Hypothalamus (tissue), 51 donors: ENCODE measurements around the gene PLCD1.

Experiments used
- DNase-seq, 51 donors: peaks; one replicate each; lab custom pipeline; 2025; lab: John Stamatoyannopoulos, UW

Gene PLCD1

GRCh38 chr3:38018296-38019266 lies 10.9 kb downstream of the PLCD1 start:
- DNase-seq = no peak

GRCh38 chr3:38017445-38018295 lies 11.8 kb downstream of the PLCD1 start:
- peak in 1 of 51 donors; percentile 15 for DNase-seq

DNA sequence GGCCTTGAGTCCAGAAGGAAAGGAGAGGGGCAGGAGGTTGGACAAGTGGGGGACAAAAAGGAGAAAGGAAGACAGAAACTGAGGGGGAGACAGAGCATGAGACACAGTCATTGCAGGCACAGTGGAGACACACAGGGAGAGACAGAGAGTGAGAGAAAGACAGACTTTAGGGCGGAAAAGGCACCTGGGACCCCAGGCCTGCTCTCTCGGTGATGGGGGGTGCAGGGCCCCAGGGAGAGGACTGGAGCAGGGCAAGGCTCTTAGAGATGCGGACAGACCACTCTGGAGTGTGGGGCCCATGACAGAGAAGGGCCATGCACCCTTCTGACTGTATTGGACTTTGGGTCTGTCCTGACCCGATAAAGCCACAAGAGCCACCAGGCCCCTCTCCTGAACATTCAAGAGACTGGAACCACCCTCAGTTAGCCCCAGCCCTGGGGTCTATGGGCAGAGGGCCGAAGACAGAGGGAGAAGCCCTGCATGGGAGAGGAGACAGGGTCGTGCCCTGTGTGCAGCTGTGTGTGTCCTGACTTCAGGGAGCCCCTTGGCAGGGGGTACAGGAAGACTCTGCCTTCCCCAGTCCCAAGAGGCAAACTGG lies 12.5 kb downstream of the PLCD1 start:
- no peak for DNase-seq

- DNase-seq = no peak
Observed at GRCh38 chr3:38016410-38016809, 13.0 kb downstream of the PLCD1 start.

DNA sequence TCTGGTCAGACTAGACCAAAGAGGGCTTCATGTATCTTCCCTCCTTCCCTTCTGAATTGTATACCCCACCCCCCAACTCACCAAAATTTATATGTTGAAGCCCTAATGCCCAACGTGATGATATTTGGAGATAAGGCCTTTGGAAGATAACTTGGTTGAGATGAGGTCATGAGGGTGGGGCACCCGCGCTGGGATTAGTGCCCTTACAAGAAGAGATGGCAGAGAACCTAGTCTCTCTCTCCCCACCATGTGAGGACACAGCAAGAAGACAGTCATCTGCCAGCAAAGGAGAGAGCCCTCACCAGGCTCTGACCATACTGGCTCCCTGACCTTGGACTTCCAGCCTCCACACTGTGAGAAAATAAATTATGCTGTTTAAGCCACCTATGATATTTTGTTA lies 13.5 kb downstream of the PLCD1 start:
- no peak for DNase-seq

- DNase-seq = no peak
Observed at GRCh38 chr3:38015485-38015884, 14.0 kb downstream of the PLCD1 start.

- DNase-seq = no peak
Observed at GRCh38 chr3:38011111-38011510, 18.3 kb downstream of the PLCD1 start.

DNA sequence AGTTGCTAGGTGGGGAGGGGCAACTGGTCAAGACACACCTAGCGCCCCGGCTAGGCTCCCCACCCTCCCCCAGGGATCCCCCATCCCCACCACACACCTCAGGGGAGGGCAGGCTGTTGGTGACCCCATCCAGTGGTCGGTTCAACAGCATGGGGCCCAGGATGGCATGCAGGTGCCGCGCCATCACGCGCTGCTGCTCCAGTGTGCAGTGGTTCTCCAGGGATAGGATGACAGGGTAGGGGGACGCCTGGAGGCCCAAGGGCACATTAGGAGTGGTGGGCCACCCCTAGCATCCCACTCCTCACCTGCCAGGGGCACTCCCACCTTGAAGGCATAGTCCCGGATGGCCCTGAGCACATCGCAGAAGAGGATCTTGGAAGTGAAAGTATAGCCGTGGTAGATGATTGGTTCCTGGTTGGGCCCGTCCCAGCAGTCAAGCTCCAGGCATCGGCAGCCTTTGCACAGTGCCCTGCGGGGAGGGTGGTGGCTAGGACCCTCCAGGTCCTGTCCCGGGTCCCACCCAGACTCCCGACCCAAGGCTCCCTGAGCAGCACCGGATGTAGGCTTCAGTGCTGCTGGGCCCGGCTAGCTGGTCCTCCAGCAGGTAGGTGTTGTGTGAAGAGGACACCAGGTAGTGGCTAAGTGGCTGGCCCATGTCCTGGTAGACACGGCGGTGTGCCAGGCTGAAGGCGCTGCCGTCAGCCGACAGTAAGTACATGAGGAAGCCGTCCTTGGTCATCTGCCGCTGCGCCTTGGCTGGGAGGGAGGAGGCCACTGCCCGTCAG lies 19.4 kb downstream of the PLCD1 start:
- DNase-seq = no peak

DNA sequence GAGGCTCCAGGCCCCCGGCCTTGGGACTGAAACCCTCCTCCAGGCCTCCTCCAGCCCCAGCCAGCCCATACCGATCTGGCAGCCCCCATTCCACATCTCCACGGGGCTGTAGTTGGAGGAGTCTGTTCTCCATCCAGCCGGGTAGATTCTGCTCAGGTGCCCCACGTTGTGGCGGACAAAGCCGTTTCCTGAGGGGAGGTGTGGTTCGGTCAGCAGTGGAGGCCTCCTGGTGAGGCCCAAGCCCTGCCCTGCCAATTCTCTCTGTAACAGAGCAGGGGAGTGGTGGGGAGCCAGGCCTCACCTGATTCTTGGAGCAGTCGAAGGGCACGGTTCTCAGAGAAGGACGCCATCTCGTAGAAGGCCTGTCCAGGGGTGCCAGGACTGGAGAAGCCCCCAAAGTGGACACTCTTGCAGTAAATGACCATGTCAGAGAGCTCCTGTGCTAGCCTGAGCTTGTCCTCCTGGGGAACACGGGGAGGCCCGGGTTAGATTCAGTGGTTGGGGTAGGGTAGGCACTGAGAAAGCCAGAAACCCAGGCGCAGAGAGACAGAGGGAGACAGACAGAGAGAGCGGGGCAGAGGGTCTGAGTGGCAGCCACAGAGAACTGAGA lies 20.4 kb downstream of the PLCD1 start:
- DNase-seq = no peak

DNA sequence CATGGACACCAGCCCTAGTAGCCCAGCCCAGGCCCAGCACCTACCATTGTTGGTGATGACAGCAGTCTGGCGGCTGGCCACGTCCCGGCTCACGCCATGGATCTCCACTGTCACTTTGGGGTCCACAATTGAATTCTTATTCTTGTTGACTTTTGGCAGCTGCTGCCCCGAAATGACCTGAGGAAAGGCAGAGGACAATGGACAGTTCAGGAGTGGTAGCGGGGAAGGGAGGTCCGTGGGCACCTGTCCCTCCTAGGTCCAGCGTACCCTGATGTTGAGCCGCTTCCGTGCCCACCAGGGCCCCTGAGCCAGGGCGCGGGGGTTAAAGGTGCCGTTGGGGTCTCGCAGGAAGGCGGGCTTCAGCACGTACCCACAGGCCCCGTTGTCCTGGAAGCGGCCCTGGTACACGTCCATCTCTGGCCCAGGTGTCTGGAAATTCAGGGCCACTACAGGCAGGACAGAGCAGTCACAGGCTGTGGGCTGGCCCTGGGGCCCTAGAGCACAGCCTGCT lies 21.2 kb downstream of the PLCD1 start:
- DNase-seq = no peak

- DNase-seq = no peak
Observed at GRCh38 chr3:38007754-38008090, 21.7 kb downstream of the PLCD1 start.

GRCh38 chr3:38006445-38006995 lies 22.9 kb downstream of the PLCD1 start:
- DNase-seq = no peak

GRCh38 chr3:38006031-38006430 lies 23.4 kb downstream of the PLCD1 start:
- DNase-seq = peak in 1 of 51 donors; percentile 18

DNA sequence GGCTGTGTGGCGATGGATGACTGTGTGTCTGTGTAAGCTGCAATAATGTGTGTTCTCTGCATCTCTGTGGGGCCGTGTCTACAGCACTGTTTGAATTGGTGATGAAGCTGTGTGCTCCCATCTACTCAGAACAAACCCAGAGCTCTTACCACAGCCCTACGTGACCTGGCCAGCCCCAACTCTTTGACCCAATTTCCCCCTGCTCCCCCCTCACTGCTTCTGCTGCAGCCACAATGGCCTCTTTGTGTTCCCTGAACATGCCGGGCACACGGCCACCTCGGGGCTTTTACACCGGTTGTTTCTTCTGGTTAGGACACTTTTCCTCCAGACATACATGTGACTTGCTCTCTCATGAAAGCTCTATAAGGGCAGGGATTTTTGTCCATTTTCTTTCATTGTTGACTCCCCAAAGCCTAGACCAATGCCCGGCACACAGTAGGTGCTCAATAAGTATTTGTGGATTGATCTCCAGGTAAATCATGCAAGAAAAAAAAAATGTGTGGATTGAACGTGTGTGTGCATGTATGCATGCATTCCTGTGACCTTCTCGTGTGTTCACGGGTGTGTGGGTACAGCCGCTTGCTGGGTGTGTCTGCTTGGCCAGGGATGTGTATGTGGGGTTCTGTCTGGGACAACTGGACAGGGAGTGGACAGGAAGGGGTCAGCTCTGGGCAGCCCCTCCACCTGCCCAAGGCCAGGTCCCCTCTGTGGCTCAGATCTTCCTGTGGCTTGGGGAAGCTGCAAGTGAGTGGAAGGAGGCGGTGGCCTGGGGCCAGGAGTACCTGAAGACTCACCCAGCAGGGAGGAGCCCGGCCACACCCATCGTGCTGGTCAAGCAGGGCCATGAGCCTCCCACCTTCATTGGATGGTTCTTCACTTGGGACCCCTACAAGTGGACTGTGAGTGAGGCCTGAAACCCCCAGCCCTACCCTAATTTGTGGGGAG lies 24.1 kb downstream of the PLCD1 start:
- DNase-seq = peak; percentile 23 to 96 (median 85)

DNA sequence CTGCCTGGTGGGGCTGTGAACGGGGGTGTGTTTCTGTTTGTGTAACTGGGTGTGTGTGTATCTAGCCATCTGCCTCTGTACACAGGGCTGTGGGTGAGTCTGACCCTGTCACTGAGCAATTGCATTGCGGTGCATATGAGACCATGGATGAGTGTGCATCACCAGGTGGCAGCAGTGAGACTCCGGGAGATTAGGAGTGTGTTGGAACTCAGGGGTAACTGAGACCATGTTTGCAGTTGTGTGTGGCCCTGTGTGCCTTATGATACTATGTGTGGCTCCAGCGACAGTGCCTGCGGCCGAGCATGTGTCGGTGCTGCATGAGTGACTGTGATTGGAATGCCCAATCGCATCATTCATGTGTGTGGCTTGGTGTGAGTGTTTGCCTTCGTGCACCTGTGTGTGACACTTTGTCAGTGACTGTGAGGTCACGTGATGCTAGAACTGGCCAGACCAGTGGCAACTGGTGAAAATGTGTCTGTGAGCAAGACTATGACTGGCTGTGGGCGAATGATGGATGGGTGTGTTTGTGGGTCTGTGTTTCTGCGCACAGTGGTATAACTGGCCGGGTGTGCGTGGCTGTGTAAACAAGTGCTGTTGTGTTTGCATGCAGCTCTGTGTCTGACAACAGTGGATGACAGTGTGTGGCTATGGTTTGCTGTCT lies 24.9 kb downstream of the PLCD1 start:
- peak in 49 of 51 donors; percentile 22 to 92 (median 67) for DNase-seq

DNA sequence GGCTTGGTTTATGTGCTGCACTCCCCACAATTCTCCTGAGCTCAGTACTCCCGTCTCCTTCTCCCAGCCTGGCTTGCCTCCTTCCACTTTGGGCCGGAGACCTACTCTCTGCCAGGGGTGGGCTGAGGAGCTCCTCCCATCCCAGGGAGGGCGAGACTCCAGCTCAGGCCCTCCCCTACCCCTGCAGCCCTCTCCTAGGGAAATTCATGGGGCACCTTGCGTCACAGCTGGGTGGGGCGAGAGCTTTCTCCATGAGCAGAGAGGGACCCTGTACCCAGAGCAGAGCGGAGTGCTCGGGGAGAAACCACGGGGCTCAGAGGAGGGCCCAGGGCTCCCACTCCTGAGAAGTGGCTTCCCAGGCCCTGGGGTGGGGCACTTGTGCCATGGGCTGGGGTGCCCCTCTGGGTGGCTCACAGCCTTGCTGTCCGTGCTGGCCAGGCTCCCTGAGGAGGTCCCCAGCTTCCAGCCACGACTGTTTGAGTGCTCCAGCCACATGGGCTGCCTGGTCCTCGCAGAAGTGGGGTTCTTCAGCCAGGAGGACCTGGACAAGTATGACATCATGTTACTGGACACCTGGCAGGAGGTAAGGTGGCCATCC lies 25.5 kb downstream of the PLCD1 start:
- DNase-seq = peak in 8 of 51 donors; percentile 28 to 55 (median 42)

- peak in 48 of 51 donors; percentile 12 to 83 (median 56) for DNase-seq
Observed at GRCh38 chr3:38003371-38003816, 26.0 kb downstream of the PLCD1 start.
